A673 (cell line): ENCODE data around the gene KIRREL3. TPM values are rescaled to one million over a fixed set of nuclear protein-coding genes. Genes with fewer than 3 reads are reported as not detected.

Experiments used
- BruUV-seq: library from RNA; stranded (reverse); fragments of 400-500 nt; replicated peaks from 2 replicates; lab custom pipeline; 2021; lab: Mats Ljungman, UMichigan
- CTCF ChIA-PET: fragments of 300-600 bp; sonication (Branson Sonifier 250); formaldehyde crosslinking; loops from one replicate; lab custom pipeline; 2022; ENCODE audit warnings: antibody characterized with exemption; lab: Charles Lee
- POLR2A ChIA-PET: fragments of 300-600 bp; sonication (Branson Sonifier 250); formaldehyde crosslinking; loops from one replicate; lab custom pipeline; 2022; ENCODE audit warnings: antibody characterized with exemption; ENCODE audit not compliant: low non-redundant PET; lab: Charles Lee
- DNase-seq: peaks from one replicate; pipeline ENCODE4 v3.0.0-alpha.2; 2015; ENCODE audit warnings: low spot score
- H3K27ac ChIP-seq: fragments of 200-600 bp; sonication (generic); 2 replicates; pipeline ENCODE4 v1.5.1; 2016; ENCODE audit warnings: mixed run types, low read depth, mild to moderate bottlenecking, mixed read lengths, antibody characterized with exemption, low read length; ENCODE audit not compliant: poor library complexity, severe bottlenecking
- H3K27me3 ChIP-seq: fragments of 200-600 bp; sonication (generic); replicated peaks from 2 replicates; pipeline ENCODE4 v1.6.1; 2017; ENCODE audit warnings: mixed run types, low read depth, mild to moderate bottlenecking, mixed read lengths, antibody characterized with exemption, low read length; ENCODE audit not compliant: insufficient read depth, poor library complexity
- H3K36me3 ChIP-seq: fragments of 200-600 bp; sonication (generic); 2 replicates; pipeline ENCODE4 v1.6.1; 2016; ENCODE audit warnings: mixed run types, mild to moderate bottlenecking, mixed read lengths, antibody characterized with exemption, low read length; ENCODE audit not compliant: insufficient read depth, poor library complexity, severe bottlenecking
- H3K4me1 ChIP-seq: fragments of 200-600 bp; sonication (generic); 2 replicates; pipeline ENCODE4 v1.6.1; 2017; ENCODE audit warnings: mixed run types, mild to moderate bottlenecking, mixed read lengths, antibody characterized with exemption, low read length; ENCODE audit not compliant: insufficient read depth, poor library complexity, severe bottlenecking
- H3K4me3 ChIP-seq: fragments of 200-600 bp; sonication (generic); 2 replicates; pipeline ENCODE4 v1.5.1; 2016; ENCODE audit warnings: low read depth, mixed run types, mild to moderate bottlenecking, mixed read lengths, low read length; ENCODE audit not compliant: poor library complexity, severe bottlenecking
- H3K9me3 ChIP-seq: fragments of 200-600 bp; sonication (generic); 2 replicates; pipeline ENCODE4 v1.6.1; 2016; ENCODE audit warnings: mixed run types, low read depth, mild to moderate bottlenecking, mixed read lengths, antibody characterized with exemption, low read length; ENCODE audit not compliant: poor library complexity, severe bottlenecking
- CTCF ChIP-seq: fragments of 300-800, 200-600 bp; sonication (generic); conservative IDR thresholded peaks from 2 replicates; pipeline ENCODE4 v1.5.1; 2017; ENCODE audit warnings: low read depth, mild to moderate bottlenecking, antibody characterized with exemption, low read length, moderate library complexity, mixed read lengths
- EZH2 ChIP-seq: fragments of 200-600 bp; sonication (generic); IDR thresholded peaks from 2 replicates; pipeline ENCODE4 v1.6.1; 2017; ENCODE audit warnings: borderline replicate concordance, low read depth, mild to moderate bottlenecking, mixed read lengths, antibody characterized with exemption, low read length; ENCODE audit not compliant: poor library complexity, severe bottlenecking
- intact Hi-C: fragments of 100-400 bp; cut with micrococcal nuclease; formaldehyde crosslinking; loops from one replicate; pipeline ENCODE4 v1.10.0; 2022; ENCODE audit not compliant: unreplicated experiment
- total RNA-seq: library from RNA; stranded (reverse); gene quantifications from 2 replicates; pipeline ENCODE4 v1.2.3, GENCODE V29; 2021

KIRREL3 gene
- total RNA-seq, 1 experiment from 2014 or later, result not detected

GRCh38 chr11:127037596-127037995, 37.0 kb upstream of the KIRREL3 start:
- peaks cover 41% of the 10 kb centered on the region for H3K27me3 ChIP-seq
- TF ChIP-seq EZH2 (no peak), CTCF (no peak)

GRCh38 chr11:127037001-127037400, 36.4 kb upstream of the KIRREL3 start:
- CTCF ChIA-PET, result no interaction called here

More at GRCh38 chr11:127037596-127037995, 37.0 kb upstream of the KIRREL3 start:
- CTCF ChIA-PET, result no interaction called here
- BruUV-seq, result no TSS peak
- intact Hi-C loops, result no loop called here
- POLR2A ChIA-PET, result no interaction called here
- DNase-seq, result no peak
- H3K9me3 ChIP-seq, result no peaks in the 10 kb centered on the region
- H3K4me3 ChIP-seq, result no peak overlapping the region
- H3K27ac ChIP-seq, result no peak overlapping the region
- H3K4me1 ChIP-seq, result no peaks in the 10 kb centered on the region
- no peaks in the 10 kb centered on the region for H3K36me3 ChIP-seq

GRCh38 chr11:127035824-127036223, 35.3 kb upstream of the KIRREL3 start:
- TF ChIP-seq CTCF, result no peak
- no peak for DNase-seq
- Histone ChIP-seq H3K4me1 (no peaks in the 10 kb centered on the region), H3K27me3 (peaks cover 29% of the 10 kb centered on the region), H3K36me3 (no peaks in the 10 kb centered on the region), H3K9me3 (no peaks in the 10 kb centered on the region), H3K4me3 (no peak overlapping the region), H3K27ac (no peak overlapping the region)
- no TSS peak for BruUV-seq
- ChIA-PET POLR2A (no interaction called here), CTCF (no interaction called here)
- intact Hi-C loops, result no loop called here

More at GRCh38 chr11:127037001-127037400, 36.4 kb upstream of the KIRREL3 start:
- no peak for DNase-seq
- intact Hi-C loops, result no loop called here
- Histone ChIP-seq H3K9me3 (no peaks in the 10 kb centered on the region), H3K36me3 (no peaks in the 10 kb centered on the region), H3K27me3 (peaks cover 35% of the 10 kb centered on the region), H3K27ac (no peak overlapping the region), H3K4me3 (no peak overlapping the region), H3K4me1 (no peaks in the 10 kb centered on the region)
- POLR2A ChIA-PET, result no interaction called here
- no TSS peak for BruUV-seq
- TF ChIP-seq EZH2 (no peak), CTCF (no peak)
